ENCODE measurements around the gene RNF141. TPM values are rescaled to one million over a fixed set of nuclear protein-coding genes. Genes with fewer than 3 reads are reported as not detected.

The RNF141 gene
- total RNA-seq, 4 donors from 2014 or later, result 39.0 to 68.3 (median 59.7) TPM

DNA sequence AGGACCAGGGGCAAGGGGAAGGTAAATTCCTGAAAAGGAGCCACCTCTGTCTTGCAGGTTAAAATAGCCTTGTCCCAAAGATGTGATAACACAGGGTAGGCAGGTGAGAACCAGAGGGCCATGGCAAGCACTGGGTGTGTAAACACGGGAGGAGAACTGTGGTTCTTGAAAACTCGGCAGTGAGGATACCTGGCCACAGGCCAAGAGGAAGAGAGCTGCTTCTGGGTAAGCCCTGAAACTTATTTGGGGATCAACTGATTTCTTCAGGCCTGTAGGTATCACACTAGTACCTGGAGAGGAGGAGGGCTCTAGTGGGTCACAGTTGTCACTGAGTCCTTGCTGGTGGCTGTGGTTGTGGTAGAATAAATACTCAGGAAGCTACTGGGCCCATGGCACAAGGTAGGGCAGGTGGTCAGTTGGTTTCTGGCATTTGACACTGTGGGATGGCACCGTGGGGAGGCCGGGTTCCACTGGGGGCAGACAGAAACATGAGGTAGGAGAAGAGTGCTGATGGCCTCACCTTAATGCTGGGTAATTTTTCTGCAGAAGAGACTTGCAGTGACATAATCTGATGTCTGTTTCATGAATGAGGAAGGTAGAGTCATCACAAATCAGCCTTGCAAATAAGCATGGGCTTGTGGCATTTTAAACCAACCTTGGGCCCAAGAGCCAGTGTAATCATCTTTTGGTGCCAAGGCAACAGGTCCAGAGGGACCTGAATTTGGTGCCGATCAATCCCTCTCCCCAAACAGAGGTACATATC, 63.9 kb downstream of the RNF141 start:
- TF ChIP-seq, protein P1, sequence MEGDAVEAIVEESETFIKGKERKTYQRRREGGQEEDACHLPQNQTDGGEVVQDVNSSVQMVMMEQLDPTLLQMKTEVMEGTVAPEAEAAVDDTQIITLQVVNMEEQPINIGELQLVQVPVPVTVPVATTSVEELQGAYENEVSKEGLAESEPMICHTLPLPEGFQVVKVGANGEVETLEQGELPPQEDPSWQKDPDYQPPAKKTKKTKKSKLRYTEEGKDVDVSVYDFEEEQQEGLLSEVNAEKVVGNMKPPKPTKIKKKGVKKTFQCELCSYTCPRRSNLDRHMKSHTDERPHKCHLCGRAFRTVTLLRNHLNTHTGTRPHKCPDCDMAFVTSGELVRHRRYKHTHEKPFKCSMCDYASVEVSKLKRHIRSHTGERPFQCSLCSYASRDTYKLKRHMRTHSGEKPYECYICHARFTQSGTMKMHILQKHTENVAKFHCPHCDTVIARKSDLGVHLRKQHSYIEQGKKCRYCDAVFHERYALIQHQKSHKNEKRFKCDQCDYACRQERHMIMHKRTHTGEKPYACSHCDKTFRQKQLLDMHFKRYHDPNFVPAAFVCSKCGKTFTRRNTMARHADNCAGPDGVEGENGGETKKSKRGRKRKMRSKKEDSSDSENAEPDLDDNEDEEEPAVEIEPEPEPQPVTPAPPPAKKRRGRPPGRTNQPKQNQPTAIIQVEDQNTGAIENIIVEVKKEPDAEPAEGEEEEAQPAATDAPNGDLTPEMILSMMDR (IDR thresholded peaks at IDR 0.05; ENCODE audit: low read depth), result no peak

DNA sequence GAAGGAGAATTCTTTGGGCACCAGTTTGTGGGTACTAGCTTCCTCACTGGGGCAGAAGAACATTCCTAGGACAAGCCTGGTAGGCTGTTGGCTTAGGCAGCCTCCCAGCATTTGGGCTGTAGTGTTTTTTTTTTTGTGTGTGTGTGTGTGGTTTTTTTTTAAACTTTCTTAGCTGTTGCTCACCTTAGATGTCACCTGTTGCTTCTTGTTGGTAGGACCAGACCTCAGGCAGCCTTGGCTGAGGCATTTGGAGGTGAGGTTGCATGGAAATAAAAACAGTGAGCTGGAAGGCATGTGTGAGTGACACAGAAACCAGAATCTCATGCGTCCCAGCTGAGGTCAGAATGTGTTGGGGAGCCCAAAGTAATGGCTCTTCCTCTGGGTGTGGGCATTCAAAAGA, 64.6 kb downstream of the RNF141 start:
- TF ChIP-seq, protein P1 (IDR thresholded peaks at IDR 0.05; ENCODE audit: low read depth), result no peak

DNA sequence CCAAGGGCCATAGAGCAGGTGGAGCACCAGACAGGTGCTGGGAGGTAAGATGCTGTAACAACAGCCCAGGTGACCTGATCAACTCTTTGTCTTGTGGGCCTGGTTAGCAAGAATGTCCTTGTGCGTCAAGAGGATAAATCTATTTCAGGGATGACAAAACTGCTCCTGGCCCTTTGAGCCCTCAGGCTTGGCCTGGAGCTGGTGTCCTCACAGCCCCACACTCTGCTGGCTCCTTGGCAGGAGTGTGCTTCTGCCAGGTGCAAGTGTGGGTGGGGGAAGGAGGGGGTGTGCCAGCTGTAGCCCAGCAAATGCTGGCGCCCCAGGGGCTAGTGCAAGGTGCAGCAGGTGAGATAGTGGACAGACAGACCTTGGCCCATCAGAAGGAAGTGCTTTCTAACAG, 66.4 kb downstream of the RNF141 start:
- TF ChIP-seq, protein P1 (IDR thresholded peaks at IDR 0.05; ENCODE audit: low read depth), result no peak

DNA sequence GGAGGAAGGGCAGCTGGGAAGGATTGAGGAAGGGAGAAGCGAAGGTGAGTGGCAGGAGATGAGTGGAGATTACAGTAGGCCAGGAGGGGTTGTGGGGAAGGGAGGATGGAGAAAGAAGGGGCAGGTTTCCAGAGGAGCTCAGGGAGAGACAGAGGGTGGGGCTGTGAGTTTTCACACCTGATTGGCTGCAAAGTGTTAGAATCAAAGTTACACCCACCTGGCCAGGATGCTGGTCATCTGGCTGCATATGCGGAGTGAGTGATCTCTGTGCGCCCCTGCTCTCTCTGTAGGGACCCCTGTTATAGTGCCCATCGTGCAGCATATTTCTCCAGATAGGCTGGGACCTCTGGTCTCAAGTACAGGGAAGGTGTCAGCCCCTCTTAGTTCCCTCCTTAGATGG, 67.6 kb downstream of the RNF141 start:
- TF ChIP-seq, protein P1 (IDR thresholded peaks at IDR 0.05; ENCODE audit: low read depth), result no peak

DNA sequence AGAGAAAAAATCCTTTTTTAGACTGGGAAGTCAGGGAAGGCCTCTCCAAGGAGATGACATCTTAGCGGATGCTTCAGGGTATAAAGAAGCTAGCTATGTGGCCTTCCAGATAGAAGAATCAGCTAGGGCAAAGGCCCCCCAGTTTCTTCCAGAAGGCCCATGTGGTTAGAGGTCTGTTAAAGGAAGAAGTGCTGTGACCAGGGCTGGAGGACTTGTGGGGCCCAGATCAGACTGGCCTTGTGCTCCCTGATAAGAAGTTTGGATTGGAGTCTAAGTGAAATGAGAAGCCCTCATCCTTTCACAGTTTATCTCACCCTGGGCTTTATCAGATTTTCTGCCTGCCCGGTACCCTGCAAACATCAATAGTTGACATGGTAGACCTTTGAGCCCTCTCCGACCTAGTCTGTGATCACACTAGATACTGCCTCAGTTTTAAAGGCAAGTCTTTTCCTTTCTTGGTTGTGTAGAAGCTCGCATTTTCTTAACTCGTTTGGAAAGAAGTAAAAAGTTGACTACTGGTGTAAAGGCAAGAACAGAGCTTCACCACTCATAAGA, 78.2 kb downstream of the RNF141 start:
- TF ChIP-seq, protein P1 (IDR thresholded peaks at IDR 0.05; ENCODE audit: low read depth), result no peak

Other genes with a start within 250 kb of the RNF141 start
- 100 to 1,000 TPM in 1 of 4 donors, 10 to 100 TPM in 3; 87.2 to 103 (median 97.3) TPM for gene SBF2, start 247.0 kb downstream of the RNF141 start, total RNA-seq
- 100 to 1,000 TPM; 234 to 350 (median 298) TPM for gene ADM, start 236.1 kb downstream of the RNF141 start, total RNA-seq
- gene AMPD3, start 85.9 kb downstream of the RNF141 start, total RNA-seq, result 10 to 100 TPM in 2 of 4 donors, 1 to 10 TPM in 2; 7.7 to 18.4 (median 9.8) TPM
- gene LYVE1, start 27.5 kb upstream of the RNF141 start, total RNA-seq, result 100 to 1,000 TPM; 110 to 428 (median 207) TPM
- 10 to 100 TPM in 2 of 4 donors, 1 to 10 TPM in 2; 5.5 to 18.3 (median 10.5) TPM for gene IRAG1, start 152.6 kb upstream of the RNF141 start, total RNA-seq
- gene CTR9, start 210.1 kb upstream of the RNF141 start, total RNA-seq, result 10 to 100 TPM; 20.3 to 28.7 (median 22.7) TPM